Measurements from ENCODE around the gene BMP3.

BMP3 gene

DNA sequence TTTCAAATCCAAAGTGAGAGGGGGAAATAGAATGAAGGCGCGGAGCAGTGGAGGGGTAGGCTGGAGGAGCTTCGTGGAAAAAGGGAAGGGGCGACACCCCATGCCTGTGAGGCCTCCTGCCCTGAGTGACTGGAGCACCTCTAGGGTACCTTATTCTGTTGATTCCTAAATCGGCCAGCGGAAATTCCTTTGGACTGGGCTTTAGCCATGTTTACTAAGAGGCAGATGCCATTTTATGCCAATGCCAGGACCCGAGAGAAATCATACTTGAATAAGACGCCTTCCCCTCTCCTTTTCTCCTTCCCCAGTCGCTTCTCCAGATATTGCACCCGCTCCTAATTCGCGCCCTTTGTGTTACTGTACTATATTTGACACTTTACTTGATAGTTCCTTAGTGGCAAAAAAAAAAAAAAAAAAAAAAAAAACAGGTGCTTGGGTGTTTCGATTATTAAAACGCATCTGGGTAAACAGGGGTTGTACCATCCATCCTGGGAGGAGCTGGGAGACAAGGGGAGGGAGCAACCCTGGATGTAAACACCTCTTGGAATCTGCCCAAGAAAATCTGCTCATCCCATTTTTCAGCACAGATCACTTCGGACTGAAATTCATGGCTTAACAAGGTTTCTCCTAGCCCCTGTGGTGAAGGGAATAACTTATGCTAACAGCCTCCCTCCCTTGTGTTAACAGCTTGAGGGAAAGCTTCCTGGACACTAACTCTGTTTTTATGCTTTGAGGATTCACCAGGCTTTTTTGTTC is 1.5 kb downstream of the BMP3 start:
- in situ Hi-C loops (cut with MboI; ENCODE audit: low sequenced_read_pairs), result loop anchor here (25.0 kb wide), 1 partner anchor 820 kb away; no protein-coding TSS in a partner anchor
- Histone ChIP-seq H3K9me3 (no peaks in the 10 kb centered on the region), H3K27me3 (ENCODE audit: low read depth) (peaks cover 12% of the 10 kb centered on the region; the same call in 1 of the 2 replicates), H3K4me3 (no peak overlapping the region), H3K36me3 (replicated peaks) (no peaks in the 10 kb centered on the region), H3K4me1 (no peaks in the 10 kb centered on the region)
- DNase-seq (ENCODE audit: low spot score in 2 of 2), result no peak

DNA sequence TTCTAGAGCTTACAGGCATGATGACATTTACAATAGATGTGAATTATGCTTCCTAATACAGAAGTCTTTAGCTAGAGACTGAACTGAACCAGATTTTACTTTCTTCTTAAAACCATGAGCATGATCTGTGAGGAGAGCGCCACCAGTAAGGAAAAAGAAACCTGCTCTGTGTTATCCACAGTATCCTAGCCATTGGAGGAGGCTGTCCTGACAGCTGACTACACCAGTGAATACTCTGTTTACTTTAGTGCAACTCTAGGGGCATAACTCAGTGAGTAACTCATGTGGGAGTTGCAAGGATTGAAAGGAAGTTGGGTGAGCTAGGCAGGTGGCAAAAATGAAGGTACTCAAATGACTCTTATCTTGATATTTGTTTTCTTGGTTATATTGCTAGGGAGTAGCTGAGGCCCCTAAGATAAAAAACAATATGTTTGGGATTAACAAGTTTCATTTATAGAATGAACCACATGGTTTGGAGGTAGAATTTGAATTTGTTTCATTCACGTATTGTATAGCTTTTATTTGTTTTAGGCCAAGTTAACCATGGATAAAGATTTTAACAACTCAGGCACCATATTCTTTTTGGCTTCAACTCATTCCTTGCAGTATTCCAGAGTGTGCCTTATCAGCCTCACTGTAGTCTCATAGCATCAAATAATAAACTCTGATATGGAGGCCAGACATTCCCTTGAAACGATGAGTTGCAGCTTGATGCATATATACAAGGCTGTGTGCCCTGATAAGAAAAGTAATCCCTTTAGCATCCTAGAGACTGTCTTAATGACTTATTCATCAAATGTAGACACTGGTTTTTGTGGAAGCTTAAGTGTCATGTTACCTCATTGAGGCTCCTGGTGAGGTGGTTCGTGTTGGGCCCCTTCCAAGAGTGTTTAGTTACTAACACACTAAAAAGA is 2.5 kb downstream of the BMP3 start:
- Histone ChIP-seq H3K27me3 (ENCODE audit: low read depth) (peaks cover 12% of the 10 kb centered on the region; the same call in 1 of the 2 replicates), H3K4me3 (no peak overlapping the region), H3K36me3 (replicated peaks) (no peaks in the 10 kb centered on the region), H3K9me3 (no peaks in the 10 kb centered on the region), H3K4me1 (no peaks in the 10 kb centered on the region)
- in situ Hi-C loops (cut with MboI; ENCODE audit: low sequenced_read_pairs), result loop anchor here (25.0 kb wide), 1 partner anchor 821 kb away; no protein-coding TSS in a partner anchor
- no peak for DNase-seq (ENCODE audit: low spot score in 2 of 2)

DNA sequence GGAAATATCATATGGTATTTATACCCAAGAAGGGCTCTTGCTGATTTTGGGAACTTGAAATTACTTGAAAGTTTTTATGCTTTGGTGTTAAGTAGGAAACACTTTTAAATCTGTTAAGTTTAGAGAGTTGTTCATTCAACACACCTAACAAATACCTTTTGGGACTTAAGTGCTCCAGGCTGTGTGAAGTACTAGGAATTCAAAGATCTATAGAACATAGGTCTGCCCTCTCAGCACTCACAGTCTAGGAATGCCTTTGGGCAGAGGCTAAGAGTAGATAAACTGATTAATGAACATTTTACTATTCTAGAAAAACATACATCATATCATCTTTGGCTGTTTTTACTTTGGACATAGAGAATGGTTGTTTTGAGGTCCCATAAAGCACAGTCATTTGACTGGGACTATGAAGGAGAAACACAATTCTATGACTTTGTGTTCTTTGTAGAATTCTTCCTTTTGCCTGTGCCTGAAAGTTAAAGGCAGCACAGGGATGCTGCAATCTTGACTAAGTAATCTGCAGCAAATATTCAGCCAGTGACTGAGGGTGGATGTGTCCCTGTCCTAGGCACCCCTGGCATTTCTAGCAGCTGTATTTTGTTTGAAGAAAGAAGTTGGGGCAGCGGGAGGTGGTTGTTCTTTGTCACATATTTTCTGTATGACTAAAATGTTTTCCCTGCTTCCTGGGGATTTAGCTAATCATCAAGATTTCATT is 8.3 kb downstream of the BMP3 start:
- Histone ChIP-seq H3K36me3 (replicated peaks) (no peaks in the 10 kb centered on the region), H3K4me1 (no peaks in the 10 kb centered on the region), H3K9me3 (no peaks in the 10 kb centered on the region), H3K4me3 (no peak overlapping the region), H3K27me3 (ENCODE audit: low read depth) (peaks cover 6% of the 10 kb centered on the region; the same call in 1 of the 2 replicates)
- DNase-seq (ENCODE audit: low spot score in 2 of 2), result no peak
- in situ Hi-C loops (cut with MboI; ENCODE audit: low sequenced_read_pairs), result loop anchor here (5.0 to 25.0 kb wide), 2 partner anchors 671 to 826 kb away; no protein-coding TSS in a partner anchor

DNA sequence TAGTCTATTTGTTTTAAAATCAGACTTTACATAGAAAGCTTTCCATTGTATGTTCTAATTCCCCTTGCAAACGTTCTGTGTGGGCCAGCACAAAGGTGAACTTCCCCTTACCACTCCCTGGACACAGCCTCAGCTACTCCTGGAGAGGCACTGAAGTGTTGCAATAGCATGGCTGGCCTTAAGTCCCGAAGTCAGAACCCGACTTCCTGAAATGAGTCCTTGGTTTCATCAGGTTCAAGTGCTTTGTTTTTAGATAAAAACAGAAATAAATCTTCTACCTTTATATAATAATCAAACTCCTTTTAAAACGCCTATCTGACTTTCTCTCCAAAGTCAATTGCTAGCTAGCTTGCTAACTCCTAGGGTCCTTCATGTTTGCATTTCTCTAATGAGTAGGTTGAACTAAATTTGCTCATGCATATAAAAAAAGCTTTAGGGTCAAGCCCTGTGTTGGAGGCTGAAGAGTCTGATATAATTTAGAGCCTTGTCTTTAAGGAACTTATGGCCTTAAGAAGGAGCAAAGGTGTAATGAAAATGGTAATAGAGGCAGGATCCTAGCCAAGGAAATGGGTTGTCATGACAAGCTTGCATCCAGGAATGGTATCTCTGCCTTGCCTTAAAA is 9.0 kb downstream of the BMP3 start:
- Histone ChIP-seq H3K4me1 (no peaks in the 10 kb centered on the region), H3K36me3 (replicated peaks) (no peaks in the 10 kb centered on the region), H3K9me3 (no peaks in the 10 kb centered on the region), H3K4me3 (no peak overlapping the region), H3K27me3 (ENCODE audit: low read depth) (peaks cover 6% of the 10 kb centered on the region; the same call in 1 of the 2 replicates)
- in situ Hi-C loops (cut with MboI; ENCODE audit: low sequenced_read_pairs), result loop anchor here (5.0 to 25.0 kb wide), 2 partner anchors 672 to 827 kb away; no protein-coding TSS in a partner anchor
- no peak for DNase-seq (ENCODE audit: low spot score in 2 of 2)

DNA sequence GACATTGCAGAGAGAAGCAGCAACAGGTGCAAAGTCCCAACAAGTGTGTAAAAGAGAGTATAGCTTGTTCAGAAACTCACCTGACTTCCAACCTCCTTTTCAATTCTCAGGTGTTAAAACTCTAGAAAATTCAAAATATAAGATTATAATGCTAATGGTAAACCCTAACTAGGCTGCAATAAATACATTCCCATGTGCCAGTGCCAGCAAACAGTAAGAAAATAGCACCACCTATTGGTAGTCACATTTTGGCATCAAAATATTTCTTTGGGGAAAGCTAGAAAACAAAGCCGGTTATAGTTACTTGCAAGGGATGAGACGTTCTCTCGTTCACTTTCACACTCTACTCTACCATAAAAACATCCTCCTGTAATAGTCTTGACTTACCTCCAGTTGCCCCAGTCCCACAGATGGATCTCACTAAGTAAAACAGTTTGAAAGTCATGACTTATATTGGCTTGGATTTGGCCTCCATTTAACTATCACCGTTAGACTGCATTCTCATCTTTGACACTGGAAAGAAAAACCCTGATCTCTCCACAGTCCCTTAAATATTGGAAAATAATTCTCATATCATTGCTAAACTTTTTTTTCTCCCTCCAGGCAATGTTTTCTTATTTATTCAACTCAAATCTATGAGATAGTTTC is 9.6 kb downstream of the BMP3 start:
- peak in 1 of 2 experiments; percentile 35 for DNase-seq (ENCODE audit: low spot score in 2 of 2)

DNA sequence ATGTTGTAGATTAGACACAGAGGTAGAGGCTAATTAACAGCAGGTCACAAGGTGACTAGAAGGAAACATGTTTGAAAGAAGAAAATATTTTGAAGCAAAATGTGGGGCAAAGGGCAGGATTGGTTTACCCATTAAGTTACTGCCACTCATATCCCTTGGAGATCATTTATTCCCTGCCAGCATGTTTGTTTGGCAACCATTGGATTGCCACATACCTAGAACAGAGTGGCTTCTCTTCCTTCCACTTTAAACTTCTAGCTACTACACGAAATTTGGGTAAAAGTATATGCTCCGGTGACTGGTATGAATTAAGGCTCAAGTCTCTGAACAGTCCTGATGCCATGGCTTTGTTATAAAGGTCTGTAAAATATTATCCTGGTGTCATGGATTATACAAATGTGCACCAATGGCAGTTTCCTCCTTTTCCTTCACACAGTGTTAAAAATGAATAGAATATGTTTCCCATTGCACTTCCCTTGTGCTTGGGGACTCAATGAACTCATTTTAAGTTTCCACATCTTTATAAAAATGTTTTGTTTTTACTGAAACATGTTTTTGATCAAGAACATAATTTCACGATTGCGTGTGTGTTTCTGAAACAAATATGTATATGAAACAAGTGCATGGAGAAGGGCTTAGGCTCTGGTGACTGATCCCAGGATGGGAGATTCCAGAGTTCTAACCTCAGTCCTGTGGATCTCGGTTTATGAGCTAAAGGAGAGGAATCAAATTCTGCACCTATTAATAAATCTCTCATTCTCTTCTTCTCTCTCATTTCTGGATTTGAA is 12.3 kb downstream of the BMP3 start:
- in situ Hi-C loops (cut with MboI; ENCODE audit: low sequenced_read_pairs), result loop anchor here (25.0 kb wide), 1 partner anchor 830 kb away; no protein-coding TSS in a partner anchor
- Histone ChIP-seq H3K4me3 (no peak overlapping the region), H3K4me1 (no peaks in the 10 kb centered on the region), H3K27me3 (ENCODE audit: low read depth) (no peaks in the 10 kb centered on the region; the same call in 1 of the 2 replicates), H3K36me3 (replicated peaks) (no peaks in the 10 kb centered on the region), H3K9me3 (no peaks in the 10 kb centered on the region)
- DNase-seq (ENCODE audit: low spot score in 2 of 2), result no peak

More for the DNA sequence above, 9.6 kb downstream of the BMP3 start:
- no peak overlapping the region for H3K4me3 ChIP-seq
- in situ Hi-C loops (cut with MboI; ENCODE audit: low sequenced_read_pairs), result loop anchor here (25.0 kb wide), 1 partner anchor 828 kb away; no protein-coding TSS in a partner anchor
- H3K36me3 ChIP-seq (replicated peaks), result no peaks in the 10 kb centered on the region
- H3K9me3 ChIP-seq, result no peaks in the 10 kb centered on the region
- no peaks in the 10 kb centered on the region for H3K4me1 ChIP-seq
- peaks cover 6% of the 10 kb centered on the region; the same call in 1 of the 2 replicates for H3K27me3 ChIP-seq (ENCODE audit: low read depth)

DNA sequence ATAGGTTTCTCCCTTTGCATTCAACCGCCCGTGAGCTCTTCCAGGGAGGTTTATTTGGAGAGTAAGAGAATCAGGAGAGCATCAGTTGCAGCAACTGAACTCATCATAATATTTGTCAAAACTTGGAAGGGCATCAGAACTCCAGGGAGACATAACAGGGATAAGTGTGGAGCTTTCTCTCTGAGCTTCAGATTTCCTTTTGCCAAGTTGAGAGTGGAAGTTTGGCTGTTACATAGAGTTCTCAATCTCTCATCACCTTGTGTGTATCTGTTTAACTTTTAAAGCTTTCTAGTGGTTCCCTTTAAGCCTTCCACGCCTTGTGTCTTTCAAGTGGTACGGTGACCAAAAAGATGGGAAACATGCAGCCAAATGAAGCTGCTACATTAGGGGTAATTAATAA is 18.8 kb downstream of the BMP3 start:
- no peaks in the 10 kb centered on the region for H3K9me3 ChIP-seq
- no peaks in the 10 kb centered on the region for H3K27me3 ChIP-seq (ENCODE audit: low read depth)
- H3K4me3 ChIP-seq, result no peak overlapping the region
- in situ Hi-C loops (cut with MboI; ENCODE audit: low sequenced_read_pairs), result loop anchor here (25.0 kb wide), 1 partner anchor 837 kb away; no protein-coding TSS in a partner anchor
- DNase-seq (ENCODE audit: low spot score in 2 of 2), result no peak
- H3K4me1 ChIP-seq, result no peaks in the 10 kb centered on the region
- no peaks in the 10 kb centered on the region for H3K36me3 ChIP-seq (replicated peaks)

DNA sequence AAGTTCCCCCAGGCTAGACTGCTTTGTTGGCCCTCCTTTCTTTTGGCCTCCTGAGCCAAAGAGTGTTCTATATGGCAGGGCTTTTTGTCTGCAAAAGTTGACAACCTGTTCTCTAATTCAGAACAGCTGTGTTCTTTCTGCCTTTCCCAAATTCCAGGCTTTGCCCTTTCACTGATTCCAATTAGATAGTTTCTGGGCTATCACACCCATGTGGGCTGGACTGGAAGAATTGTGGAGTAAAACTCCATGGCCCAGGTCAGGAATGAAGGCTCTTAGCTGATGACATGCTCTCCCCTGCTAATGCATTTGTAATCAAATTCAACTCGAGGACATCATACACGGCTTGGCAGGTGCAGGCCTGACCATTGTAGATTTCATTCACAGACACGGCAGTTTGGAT is 19.4 kb downstream of the BMP3 start:
- DNase-seq (ENCODE audit: low spot score in 2 of 2), result no peak
- H3K27me3 ChIP-seq (ENCODE audit: low read depth), result no peaks in the 10 kb centered on the region; the same call in 1 of the 2 replicates
- no peaks in the 10 kb centered on the region for H3K9me3 ChIP-seq
- H3K4me3 ChIP-seq, result no peak overlapping the region
- in situ Hi-C loops (cut with MboI; ENCODE audit: low sequenced_read_pairs), result loop anchor here (25.0 kb wide), 1 partner anchor 838 kb away; no protein-coding TSS in a partner anchor
- no peaks in the 10 kb centered on the region for H3K36me3 ChIP-seq (replicated peaks)
- H3K4me1 ChIP-seq, result no peaks in the 10 kb centered on the region

- no peaks in the 10 kb centered on the region for H3K36me3 ChIP-seq (replicated peaks)
- DNase-seq (ENCODE audit: low spot score in 2 of 2), result peak; percentile 70 to 83
- in situ Hi-C loops (cut with MboI; ENCODE audit: low sequenced_read_pairs), result no loop called here
- H3K27me3 ChIP-seq (ENCODE audit: low read depth), result no peaks in the 10 kb centered on the region; the same call in 1 of the 2 replicates
- no peaks in the 10 kb centered on the region for H3K4me1 ChIP-seq
- H3K4me3 ChIP-seq, result no peak overlapping the region
- H3K9me3 ChIP-seq, result no peaks in the 10 kb centered on the region
These were observed 21.9 kb downstream of the BMP3 start for GRCh38 chr4:81052119-81053068.

- Histone ChIP-seq H3K9me3 (no peaks in the 10 kb centered on the region), H3K27me3 (ENCODE audit: low read depth) (no peaks in the 10 kb centered on the region; the same call in none of the 2 replicates), H3K4me1 (no peaks in the 10 kb centered on the region), H3K36me3 (replicated peaks) (no peaks in the 10 kb centered on the region), H3K4me3 (no peak overlapping the region)
- DNase-seq (ENCODE audit: low spot score in 2 of 2), result no peak
- in situ Hi-C loops (cut with MboI; ENCODE audit: low sequenced_read_pairs), result no loop called here
These were observed 28.1 kb downstream of the BMP3 start for GRCh38 chr4:81058621-81059020.
